GM19035 (cell line): ENCODE measurements around the gene ASB16.

Experiments
- ATAC-seq: cut with Tn5 transposase; IDR thresholded peaks from one replicate; pipeline ENCODE4 v1.9.1; 2021; ENCODE audit not compliant: unreplicated experiment

Gene ASB16

DNA sequence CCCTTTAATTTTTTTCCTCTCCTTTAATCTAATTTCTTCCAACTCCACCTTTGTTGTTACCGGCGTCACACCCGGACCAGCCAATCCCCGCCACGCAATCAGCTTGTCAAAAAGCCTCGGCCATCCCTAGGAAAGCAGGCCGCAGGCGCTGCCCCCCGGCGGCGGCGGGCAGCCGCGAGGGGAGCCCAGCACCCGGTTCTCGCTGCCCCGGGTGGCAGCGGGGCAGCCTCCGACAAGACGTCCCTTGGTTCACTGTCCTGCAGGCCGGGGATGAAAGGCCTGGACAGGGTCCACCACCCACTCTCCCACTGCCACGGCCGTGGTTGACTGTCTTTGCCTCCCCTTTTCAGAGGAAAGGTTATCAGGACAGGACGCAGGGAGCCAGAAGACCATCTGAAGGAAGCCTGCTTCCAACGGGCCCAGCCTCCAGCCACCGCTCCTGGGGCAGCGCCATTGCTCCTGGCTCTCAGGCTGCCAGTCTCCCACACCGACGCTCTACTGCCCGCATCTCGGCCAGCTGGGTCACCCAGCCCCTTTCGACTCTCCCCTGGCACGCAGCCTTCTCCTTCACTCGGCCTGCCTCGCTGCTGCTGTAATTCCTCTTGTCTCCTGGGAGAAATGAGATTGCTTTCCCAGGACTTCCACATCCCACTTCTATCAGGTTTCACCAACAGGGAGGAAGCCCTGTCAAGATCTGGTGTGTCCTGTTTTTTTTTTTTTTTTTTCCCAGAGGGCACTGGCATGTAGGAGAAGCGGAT, 51.8 kb downstream of the ASB16 start:
- ATAC-seq = no peak

GRCh38 chr17:44223541-44224071, 53.1 kb downstream of the ASB16 start:
- ATAC-seq = no peak
